ENCODE measurements around the gene UTRN.

DNA sequence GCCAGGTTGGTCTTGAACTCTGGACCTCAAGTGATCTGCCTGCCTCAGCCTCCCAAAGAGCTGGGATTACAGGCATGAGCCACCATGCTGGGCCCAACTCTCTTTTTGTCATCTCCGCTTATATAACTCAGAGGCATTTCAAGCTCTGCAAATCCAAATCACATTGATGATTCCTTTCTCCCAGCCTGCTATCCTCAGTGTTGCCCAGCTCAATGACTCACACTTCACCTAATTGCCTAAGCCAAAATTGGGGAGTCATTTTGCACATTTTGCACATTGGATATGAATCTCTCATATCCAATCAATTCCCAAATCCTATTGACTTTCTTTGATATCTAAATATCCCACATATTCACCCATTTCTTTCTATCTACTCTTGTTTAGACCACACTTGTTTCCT is 3.9 kb downstream of the UTRN start:
- TF ChIP-seq, protein P1, sequence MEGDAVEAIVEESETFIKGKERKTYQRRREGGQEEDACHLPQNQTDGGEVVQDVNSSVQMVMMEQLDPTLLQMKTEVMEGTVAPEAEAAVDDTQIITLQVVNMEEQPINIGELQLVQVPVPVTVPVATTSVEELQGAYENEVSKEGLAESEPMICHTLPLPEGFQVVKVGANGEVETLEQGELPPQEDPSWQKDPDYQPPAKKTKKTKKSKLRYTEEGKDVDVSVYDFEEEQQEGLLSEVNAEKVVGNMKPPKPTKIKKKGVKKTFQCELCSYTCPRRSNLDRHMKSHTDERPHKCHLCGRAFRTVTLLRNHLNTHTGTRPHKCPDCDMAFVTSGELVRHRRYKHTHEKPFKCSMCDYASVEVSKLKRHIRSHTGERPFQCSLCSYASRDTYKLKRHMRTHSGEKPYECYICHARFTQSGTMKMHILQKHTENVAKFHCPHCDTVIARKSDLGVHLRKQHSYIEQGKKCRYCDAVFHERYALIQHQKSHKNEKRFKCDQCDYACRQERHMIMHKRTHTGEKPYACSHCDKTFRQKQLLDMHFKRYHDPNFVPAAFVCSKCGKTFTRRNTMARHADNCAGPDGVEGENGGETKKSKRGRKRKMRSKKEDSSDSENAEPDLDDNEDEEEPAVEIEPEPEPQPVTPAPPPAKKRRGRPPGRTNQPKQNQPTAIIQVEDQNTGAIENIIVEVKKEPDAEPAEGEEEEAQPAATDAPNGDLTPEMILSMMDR (IDR thresholded peaks at IDR 0.05): no peak
- TF ChIP-seq POLR2A (IDR thresholded peaks at IDR 0.05): no peak
